Head of caudate nucleus (tissue), 42 donors: Measurements from ENCODE around the gene GCM1.
"Not testable (repeated sequence)": the region's sequence is repeated elsewhere in the genome, so short reads cannot be mapped to it uniquely, and the experiment has no call there.

Experiments
- DNase-seq, 42 donors: peaks; one replicate each; pipeline versions ENCODE4 v3.0.0 to v3.0.0-alpha.2; 2020 to 2021; ENCODE audit warnings: mixed read lengths in 7 of 42
- intact Hi-C: fragments of 100-400 bp; cut with DNase I; formaldehyde crosslinking; loops from one replicate; pipeline ENCODE4 v1.15.0; 2022

The GCM1 gene, protein sequence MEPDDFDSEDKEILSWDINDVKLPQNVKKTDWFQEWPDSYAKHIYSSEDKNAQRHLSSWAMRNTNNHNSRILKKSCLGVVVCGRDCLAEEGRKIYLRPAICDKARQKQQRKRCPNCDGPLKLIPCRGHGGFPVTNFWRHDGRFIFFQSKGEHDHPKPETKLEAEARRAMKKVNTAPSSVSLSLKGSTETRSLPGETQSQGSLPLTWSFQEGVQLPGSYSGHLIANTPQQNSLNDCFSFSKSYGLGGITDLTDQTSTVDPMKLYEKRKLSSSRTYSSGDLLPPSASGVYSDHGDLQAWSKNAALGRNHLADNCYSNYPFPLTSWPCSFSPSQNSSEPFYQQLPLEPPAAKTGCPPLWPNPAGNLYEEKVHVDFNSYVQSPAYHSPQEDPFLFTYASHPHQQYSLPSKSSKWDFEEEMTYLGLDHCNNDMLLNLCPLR

DNA sequence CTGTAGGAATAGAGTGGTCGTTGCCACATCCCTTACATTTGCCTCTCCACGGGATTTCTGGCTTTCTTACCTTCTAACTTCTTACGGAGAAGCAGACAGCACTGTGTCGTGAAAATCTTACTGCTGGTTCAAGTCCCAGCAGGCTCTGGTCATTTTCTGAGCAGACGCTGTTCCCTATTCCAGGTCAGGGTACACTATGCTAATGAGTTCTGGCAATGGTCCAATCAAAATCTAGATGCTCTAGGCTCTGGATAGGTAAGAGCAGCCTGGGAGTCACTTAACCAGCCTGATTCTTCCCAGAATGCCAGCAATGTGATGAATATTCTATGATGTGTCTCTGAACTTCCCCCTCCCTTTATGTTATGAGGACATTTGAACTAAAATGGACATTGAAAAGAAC lies at the start of gene GCM1:
GCM1 (minus strand) TSS at position 158 of the 400 bp plus-strand sequence. CDS start 3,209 bp downstream, outside the sequence.
- no peak for DNase-seq
- intact Hi-C loops, result no loop called here

DNA sequence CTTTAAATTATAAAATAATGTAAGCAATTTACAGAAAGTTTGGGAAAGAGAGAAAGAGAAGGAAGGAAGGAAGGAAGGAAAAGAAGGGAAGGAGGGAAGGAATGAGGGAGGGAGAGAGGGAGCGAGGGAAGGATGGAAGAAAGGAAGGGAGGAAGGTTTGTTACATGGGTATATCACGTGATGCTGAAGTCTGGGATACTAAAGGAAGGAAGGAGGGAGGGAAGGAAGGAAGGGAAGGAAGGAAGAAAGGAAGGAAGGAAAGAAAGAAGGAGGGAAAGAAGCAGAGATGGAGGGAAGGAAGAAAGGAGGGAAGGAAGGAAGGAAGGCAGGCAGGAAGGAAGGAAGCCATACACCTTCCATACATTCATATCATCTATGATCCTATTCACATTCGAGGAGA lies 48.9 kb upstream of the GCM1 start:
- DNase-seq, result no peak
- intact Hi-C loops, result no loop called here

DNA sequence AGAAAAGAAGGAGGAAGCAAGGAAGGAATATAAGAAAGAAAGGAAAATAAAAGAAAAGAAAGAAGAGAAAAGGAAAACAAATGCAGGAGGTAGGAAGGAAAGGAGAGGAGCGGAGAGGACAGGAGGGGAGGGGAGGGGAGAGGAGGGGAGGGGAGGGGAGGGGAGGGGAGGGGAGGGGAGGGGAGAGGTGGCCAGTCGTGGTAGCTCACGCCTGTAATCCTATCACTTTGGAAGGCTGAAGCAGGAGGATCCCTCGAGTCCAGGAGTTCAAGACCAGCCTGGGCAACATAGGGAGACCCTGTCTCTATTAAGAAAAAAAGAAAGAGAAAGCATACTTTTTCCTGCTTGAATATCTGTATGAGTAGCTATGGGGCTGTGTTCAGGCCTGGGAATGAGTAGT lies 46.4 kb upstream of the GCM1 start:
- no peak for DNase-seq
- intact Hi-C loops, result no loop called here

DNA sequence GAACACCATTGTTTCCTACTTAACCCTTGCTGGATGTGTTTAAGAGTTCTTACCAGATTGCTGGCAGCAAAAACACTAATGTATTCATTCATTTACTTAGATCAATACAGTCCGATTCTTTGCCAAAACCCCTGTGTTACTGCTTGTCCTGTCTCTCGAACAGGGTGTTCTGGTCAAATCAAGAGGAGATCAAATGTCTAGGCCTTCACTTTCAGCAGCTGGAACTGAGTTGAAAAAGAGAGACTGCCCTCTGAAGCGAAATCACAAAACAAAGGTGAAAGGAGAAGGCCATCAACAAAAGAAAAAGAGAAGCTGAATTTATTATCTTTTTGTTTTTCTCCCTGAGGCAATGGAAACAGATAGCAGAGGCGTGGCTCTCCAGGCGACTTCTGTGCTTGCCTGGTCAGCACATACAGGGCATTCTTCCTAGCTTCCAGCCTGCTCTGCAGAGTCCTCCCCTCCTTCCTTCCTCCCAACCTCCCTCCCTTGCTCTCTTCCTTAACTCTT lies 44.1 kb upstream of the GCM1 start:
- no peak for DNase-seq
- intact Hi-C loops, result no loop called here

DNA sequence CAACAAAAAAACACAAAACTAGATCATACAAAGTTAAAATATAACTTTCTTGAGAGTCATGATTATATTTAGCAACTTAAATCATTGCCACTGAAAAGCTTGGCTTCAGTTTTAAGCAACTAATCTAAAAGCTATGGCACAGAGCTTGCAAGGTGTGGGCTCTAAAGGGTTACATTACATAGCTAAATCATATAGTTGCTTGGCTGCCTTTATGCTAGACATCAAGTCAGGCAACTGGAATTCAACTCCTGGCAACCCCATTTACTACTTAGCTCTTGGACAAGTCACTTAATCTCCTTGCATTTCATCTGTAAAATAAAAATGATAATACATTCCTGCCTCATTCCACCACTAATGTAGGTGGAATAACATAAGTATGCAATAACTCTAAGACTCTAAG lies 40.9 kb upstream of the GCM1 start:
- intact Hi-C loops, result no loop called here
- no peak for DNase-seq

DNA sequence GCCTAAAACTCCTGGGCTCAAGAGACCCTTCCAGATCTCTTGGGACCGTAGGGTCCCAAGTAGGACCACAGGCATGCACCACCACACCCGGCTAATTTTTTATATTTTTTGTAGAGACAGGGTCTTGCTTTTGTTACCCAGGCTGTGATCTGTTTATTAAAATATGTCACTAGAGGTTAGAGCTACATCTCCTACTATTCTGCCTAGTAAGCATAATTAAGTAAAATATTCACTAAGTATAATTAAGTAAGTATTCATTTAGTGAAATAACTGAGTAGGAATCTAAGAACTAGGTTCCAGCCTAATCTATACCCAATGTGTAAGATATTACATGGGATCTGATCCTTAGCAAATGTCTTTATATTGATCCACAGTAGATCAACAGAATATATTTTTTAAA lies 40.2 kb upstream of the GCM1 start:
- intact Hi-C loops, result no loop called here
- no peak for DNase-seq

DNA sequence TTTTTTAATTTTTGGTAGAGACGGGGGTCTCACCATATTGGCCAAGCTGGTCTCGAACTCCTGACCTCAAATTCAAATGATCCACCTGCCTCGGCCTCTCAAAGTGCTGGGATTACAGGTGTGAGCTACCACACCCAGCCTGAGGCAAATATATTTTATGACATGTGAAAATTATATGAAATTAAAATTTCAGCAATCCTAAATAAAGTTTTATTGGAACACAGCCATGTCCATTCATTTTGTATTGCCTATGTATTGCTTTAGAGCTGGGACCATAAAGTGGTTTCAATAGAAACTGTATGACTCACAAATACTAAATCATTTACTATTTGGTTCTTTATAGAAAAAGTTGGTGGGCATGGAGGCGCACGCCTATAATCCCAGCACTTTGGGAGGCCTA lies 32.0 kb upstream of the GCM1 start:
- intact Hi-C loops, result no loop called here
- DNase-seq, result no peak

DNA sequence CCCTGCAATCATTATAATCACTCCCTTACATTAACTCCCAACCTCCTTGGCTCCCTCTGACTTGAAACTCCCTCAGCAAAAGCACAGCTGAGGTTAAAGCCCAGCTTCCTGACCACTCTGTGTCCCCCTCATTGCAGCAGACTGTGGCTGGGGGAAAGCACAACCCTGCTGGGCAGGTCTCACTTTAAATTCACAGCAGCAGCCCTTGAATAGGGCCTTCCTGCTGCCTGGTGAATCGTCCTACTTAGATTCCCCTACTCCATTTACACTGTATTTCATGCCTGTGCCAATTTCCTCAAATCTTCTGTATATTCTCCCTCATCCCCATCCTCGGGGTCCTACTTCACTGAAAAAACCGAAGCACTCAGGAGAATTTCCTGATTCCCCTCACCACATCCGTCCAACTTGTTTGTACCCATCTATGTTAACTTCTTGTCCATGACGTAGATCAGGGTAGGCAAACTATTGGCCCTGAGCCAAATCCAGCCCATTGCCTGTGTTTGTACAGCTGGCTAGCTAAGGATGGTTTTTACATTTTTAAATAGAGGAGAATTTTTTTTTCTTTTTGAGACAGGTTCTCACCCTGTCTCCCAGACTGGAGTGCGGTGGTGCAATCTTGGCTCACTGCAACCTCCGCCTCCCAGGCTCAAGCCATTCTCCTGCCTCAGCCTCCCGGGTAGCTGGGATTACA lies 31.5 kb upstream of the GCM1 start:
- intact Hi-C loops, result loop anchor here (10.0 kb wide), 1 partner anchor 175 kb away; no protein-coding TSS in a partner anchor
- peak in 21 of 42 donors; percentile 3 to 68 (median 22) for DNase-seq

DNA sequence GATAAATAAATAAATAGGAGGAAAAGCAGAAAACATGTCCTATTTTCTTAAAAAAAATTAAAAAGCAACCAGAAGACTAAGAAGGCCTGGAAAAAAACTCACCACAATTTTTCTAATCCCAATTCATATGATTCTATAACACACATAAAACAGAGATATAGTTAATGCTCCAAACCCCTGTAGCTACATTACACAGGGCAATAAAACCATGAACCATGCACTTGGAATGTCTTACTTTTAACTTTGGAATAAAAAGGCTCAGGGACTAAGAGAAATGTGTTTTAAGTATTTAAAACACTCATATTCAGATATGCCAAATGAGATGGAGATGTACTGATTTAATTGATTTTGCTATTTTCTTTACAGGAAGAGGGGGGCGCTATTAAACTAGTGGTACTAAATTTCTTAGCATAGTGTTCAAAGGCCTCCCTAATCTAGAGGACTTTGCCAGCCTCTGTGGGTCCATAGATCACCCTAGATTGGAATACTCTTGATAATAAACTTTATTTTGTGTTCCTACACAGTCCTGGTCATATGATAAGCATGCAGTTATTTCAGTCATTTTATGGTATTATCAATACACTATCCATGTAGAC lies 30.3 kb upstream of the GCM1 start:
- no peak for DNase-seq
- intact Hi-C loops, result loop anchor here (10.0 kb wide), 1 partner anchor 176 kb away; no protein-coding TSS in a partner anchor

DNA sequence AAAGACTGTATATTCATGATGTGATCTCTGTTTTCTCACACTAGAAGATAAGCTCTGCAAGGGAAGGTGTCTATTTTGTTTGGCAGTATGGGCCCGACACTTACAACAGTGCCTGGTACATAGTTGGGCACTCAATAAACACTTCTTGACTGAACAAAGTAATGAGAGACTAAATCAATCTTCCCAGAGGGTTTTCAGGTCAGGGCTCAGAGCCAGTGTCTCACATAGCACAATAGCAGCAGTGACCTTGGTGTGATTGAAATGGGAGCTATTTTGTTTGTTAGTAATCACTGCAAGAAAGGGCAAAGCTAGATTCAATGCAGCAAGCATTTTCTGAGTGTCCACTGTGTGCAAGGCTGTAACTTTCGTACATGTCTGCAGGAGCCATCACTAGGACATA lies 26.4 kb upstream of the GCM1 start:
- no peak for DNase-seq
- intact Hi-C loops, result loop anchor here (10.0 kb wide), 1 partner anchor 180 kb away; no protein-coding TSS in a partner anchor

DNA sequence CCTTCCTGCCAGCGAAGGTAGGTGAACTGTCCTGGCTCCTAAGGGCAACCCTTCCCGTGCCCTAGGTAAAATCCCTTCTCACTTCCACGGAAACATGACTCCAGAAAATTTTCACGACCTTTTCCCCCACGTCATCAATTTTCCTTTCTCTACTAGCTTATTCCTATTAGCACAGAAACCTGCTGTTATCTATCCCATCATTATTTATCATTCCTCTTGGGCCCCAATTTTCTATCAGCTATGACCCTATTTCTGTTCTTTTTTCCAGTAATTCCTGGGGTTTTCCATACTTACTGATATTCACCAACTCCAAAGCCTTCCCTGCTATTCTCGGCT lies 23.8 kb upstream of the GCM1 start:
- no peak for DNase-seq
- intact Hi-C loops, result loop anchor here (5.0 to 10.0 kb wide), 2 partner anchors 182 to 265 kb away; no protein-coding TSS in a partner anchor

DNA sequence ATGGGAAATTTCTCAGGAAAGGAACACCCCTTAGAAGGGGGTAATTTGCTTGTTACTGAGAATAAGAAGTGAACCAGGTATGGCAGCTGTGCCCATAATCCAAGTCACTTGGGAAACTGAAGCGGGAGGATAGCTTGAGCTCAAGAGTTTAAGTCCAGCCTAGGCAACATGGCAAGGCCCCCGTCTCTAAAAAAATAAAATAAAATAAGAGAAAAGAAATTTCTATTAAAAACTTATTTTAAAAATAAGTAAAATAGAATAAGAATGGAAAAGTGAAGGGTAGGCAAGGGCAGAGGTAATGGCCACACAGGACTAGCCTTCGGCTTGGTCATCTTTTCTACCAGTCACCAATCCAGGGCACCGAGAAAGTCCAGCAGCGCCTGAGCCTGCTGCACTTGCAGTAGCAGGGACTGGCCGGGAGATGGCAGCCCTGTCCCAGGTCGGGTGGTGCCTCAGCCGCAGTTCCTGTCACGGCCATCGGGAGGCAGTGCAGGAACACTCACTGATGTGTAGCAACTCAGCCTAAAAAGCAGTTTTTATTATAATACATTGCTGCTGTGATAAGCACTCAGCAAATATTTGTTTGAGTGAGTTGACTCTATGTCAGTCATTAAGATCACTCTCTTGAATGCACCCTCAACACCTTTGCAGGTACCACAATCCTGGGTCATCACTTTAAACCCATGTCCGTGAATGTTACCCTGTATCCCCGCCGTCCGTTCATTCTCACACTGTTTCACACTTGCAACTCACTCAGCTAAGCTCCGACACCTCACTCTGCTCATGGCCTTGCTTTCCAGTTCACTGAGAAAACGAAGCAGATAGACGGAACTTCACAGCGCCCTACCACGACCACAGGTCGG lies 23.2 kb upstream of the GCM1 start:
- DNase-seq, result peak; percentile 76 to 98 (median 93)
- intact Hi-C loops, result loop anchor here (2.0 to 10.0 kb wide), 3 partner anchors 183 to 313 kb away; no protein-coding TSS in a partner anchor

DNA sequence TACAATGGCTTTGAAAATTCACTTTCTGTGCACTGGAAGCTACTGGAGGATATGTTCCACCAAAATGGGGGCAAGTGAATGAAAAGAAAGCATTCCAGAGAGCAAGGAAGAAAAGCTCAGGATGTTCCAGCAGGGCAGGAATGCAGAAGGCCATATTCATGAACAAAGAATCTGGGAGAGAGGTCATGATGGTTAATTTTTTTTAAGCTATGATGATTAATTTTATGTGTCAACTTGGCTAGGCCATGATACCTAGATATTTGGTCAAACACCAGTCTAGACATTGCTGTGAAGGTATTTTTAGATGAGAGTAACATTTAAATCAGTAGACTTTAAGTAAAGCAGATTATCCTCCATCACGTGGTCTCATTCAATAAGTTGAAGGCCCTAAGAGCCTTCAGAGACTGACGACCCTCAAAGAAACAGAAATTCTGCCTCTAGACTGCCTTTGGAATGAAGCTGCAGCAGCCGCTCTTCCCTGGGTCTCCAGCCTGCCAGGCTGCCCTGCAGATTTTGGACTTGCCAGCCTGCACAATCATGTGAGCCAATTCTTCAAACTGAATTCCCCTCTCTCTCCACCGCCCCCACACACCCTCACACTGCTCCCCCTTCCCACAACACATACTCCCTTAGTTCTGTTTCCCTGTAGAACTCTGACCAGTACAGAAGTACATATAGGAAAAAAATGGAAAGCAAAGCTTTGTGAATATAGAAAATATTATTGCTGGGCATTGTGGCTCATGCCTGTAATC lies 20.1 kb upstream of the GCM1 start:
- no peak for DNase-seq
- intact Hi-C loops, result no loop called here

DNA sequence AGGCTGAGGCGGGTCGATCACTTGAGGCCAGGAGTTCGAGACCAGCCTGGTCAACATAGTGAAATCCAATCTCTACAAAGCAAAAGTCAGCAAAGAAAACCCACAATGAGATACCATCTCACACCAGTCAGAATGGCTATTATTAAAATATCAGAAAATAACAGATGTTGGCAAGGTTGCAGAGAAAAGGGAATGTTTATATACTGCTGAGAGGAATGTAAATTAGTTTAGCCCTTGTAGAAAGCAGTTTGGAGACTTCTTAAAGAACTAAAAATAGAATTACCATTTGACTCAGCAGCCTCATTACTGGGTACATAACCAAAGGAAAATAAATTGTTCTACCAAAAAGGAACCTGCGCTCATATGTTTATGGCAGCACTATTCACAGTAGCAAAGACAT lies 16.7 kb upstream of the GCM1 start:
- intact Hi-C loops, result no loop called here
- no peak for DNase-seq

DNA sequence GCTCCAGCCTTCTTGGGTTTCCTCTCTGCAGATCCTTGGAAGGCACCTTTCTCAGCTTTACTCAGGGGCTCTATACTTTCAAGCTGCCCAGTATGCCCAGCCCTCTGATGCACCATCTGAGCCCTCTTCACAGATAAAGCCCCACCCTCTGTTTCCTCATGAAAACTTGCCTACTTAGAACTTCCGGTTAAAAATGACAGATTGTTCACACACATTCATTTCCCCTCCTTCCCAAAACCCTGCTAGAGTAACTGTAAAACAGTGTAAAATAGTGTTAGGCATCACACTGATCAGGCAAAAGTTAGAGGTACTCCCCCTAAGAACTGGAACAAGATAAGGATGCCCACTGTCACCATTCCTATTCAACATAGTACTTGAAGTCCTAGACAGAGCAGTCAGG lies 14.0 kb upstream of the GCM1 start:
- intact Hi-C loops, result no loop called here
- no peak for DNase-seq

DNA sequence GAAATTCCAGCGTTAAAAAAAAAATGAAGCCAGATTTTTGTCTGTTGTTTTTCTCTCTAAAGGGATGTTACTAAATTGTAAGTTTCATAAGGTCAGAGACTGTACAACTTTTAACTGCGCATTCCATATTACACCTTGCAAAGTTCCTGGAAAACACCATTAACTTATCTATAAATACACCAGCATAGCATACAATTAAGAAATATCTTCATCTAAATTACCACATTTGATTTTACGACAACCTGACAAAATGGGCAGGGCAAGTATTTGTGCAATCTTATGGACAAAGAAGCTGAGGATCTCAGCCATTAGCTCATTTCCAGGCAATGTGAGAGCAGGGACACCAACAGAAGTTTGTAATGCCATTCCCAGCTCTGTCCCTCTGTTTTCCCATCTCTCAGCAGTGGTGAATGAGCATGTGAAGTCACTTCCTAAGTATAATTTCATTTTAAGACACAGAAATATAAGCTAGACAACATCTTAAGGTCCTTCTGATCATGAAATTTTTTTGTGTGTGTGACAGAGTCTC lies 12.9 kb upstream of the GCM1 start:
- no peak for DNase-seq
- intact Hi-C loops, result no loop called here

DNA sequence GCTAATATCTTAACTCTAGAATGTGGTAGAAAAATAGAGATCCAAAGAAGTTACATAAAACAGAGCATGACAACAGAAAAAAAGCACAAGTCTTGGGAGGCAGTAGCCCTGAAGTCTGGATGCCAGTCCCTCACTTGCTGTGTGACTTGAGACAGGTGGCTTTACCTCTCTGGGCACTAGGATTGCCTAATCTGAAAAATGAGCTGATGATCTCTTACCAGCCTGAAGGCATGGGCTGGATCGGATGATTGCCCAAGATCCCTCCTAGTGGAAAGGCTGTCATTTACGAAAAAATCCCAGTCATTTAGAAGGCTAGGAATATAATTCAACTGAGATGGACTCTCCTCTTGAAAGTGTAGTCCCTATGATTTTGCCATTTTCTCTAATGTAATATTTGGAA lies 10.9 kb upstream of the GCM1 start:
- intact Hi-C loops, result no loop called here
- no peak for DNase-seq

DNA sequence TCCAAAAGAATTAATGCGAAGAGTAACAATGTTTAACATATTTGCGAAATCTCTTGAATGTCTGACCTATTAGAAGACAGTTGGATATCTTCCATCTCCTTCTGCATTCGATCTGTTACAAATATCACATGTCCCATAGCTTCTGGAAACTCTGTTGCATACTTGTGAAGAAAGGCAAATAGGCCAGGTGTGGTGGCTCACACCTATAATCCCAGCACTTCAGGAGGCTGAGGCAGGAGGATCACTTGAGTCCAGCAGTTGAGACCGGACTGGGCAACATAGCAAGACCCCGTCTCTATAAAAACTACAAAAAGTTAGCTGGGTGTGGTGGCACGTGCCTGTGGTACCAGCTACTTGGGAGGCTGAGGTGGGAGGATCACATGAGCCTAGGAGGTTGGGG lies 9.4 kb upstream of the GCM1 start:
- DNase-seq, intact Hi-C loops: not testable (repeated sequence)
